HL-60 (cell line): Measurements from ENCODE around the gene DDX46.

Experiments used
- DNase-seq, 2 experiments: peaks; one replicate each; pipeline ENCODE4 v3.0.0-alpha.2; 2010 to 2020; ENCODE audit warnings: low read depth in 1 of 2, low spot score in 1 of 2
- H3K27ac ChIP-seq: fragments of 250-450 bp; sonication (Bioruptor Pico); replicated peaks from 2 replicates; pipeline ENCODE4 v1.5.1; 2020; ENCODE audit warnings: mild to moderate bottlenecking, moderate library complexity
- H3K27me3 ChIP-seq: fragments of 250-450 bp; sonication (Bioruptor Pico); 2 replicates; pipeline ENCODE4 v1.5.1; 2021; ENCODE audit warnings: mild to moderate bottlenecking, moderate library complexity; ENCODE audit not compliant: insufficient read depth, poor library complexity, severe bottlenecking
- H3K4me3 ChIP-seq: replicated peaks from 2 replicates; pipeline ENCODE4 v1.5.1; 2011; ENCODE audit warnings: mild to moderate bottlenecking, control low read depth, low read length; ENCODE audit not compliant: insufficient read depth
- CTCF ChIP-seq: IDR thresholded peaks from one replicate; pipeline ENCODE4 v1.5.1; 2011; ENCODE audit warnings: low read length, control low read depth, inconsistent platforms; ENCODE audit not compliant: insufficient read depth
- GABPA ChIP-seq: IDR thresholded peaks from 2 replicates; pipeline ENCODE4 v1.6.1; 2012; ENCODE audit warnings: low read depth
- POLR2AphosphoS5 ChIP-seq: IDR thresholded peaks from 2 replicates; pipeline ENCODE4 v1.6.1; 2012; ENCODE audit warnings: low read depth
- SPI1 ChIP-seq: IDR thresholded peaks from 2 replicates; pipeline ENCODE4 v1.6.1; 2012; ENCODE audit warnings: low read depth, mild to moderate bottlenecking, borderline replicate concordance
- TF ChIP-seq, protein P1 (sequence below): IDR thresholded peaks from 2 replicates; pipeline ENCODE4 v1.6.1; 2012; ENCODE audit warnings: low read depth; ENCODE audit not compliant: insufficient replicate concordance

Gene DDX46

DNA sequence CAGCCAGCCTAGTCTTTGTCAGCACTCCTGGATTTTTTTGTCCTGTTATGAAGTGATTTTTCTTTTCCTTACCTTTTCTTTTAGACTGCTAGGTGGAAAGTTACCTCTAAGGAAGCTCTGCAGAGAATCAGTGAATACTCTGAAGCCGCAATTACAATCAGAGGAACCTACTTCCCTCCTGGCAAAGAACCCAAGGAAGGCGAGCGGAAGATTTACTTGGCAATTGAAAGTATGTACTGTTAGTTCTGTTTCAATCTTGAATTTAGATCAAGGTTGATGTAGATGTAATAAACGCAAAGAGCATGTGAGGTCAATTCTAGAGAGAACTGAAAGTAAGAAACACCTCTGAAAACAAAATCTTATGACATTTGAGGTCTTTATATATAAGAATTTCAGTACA, 60.2 kb downstream of the DDX46 start:
- TF ChIP-seq POLR2AphosphoS5 = no peak
- TF ChIP-seq, protein P1, sequence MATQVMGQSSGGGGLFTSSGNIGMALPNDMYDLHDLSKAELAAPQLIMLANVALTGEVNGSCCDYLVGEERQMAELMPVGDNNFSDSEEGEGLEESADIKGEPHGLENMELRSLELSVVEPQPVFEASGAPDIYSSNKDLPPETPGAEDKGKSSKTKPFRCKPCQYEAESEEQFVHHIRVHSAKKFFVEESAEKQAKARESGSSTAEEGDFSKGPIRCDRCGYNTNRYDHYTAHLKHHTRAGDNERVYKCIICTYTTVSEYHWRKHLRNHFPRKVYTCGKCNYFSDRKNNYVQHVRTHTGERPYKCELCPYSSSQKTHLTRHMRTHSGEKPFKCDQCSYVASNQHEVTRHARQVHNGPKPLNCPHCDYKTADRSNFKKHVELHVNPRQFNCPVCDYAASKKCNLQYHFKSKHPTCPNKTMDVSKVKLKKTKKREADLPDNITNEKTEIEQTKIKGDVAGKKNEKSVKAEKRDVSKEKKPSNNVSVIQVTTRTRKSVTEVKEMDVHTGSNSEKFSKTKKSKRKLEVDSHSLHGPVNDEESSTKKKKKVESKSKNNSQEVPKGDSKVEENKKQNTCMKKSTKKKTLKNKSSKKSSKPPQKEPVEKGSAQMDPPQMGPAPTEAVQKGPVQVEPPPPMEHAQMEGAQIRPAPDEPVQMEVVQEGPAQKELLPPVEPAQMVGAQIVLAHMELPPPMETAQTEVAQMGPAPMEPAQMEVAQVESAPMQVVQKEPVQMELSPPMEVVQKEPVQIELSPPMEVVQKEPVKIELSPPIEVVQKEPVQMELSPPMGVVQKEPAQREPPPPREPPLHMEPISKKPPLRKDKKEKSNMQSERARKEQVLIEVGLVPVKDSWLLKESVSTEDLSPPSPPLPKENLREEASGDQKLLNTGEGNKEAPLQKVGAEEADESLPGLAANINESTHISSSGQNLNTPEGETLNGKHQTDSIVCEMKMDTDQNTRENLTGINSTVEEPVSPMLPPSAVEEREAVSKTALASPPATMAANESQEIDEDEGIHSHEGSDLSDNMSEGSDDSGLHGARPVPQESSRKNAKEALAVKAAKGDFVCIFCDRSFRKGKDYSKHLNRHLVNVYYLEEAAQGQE = no peak
- no peak for TF ChIP-seq GABPA
- TF ChIP-seq CTCF = no peak
- no peak for TF ChIP-seq SPI1
- Histone ChIP-seq H3K27me3 (no peaks in the 10 kb centered on the region), H3K27ac (no peak overlapping the region), H3K4me3 (no peak overlapping the region)
- no peak for DNase-seq

- no peak overlapping the region for H3K4me3 ChIP-seq
- TF ChIP-seq, protein P1 = no peak
- TF ChIP-seq POLR2AphosphoS5 = no peak
- TF ChIP-seq CTCF = no peak
- no peak for TF ChIP-seq SPI1
- TF ChIP-seq GABPA = no peak
- no peak overlapping the region for H3K27ac ChIP-seq
- no peak for DNase-seq
- no peaks in the 10 kb centered on the region for H3K27me3 ChIP-seq
Measured at GRCh38 chr5:134819407-134819963, 60.9 kb downstream of the DDX46 start.

GRCh38 chr5:134821841-134822240, 63.3 kb downstream of the DDX46 start:
- no peak for TF ChIP-seq GABPA
- TF ChIP-seq SPI1 = no peak
- TF ChIP-seq POLR2AphosphoS5 = no peak
- TF ChIP-seq CTCF = no peak
- TF ChIP-seq, protein P1 = no peak
- DNase-seq = no peak
- no peak overlapping the region for H3K4me3 ChIP-seq
- no peaks in the 10 kb centered on the region for H3K27me3 ChIP-seq
- H3K27ac ChIP-seq = no peak overlapping the region
